ENCODE data around the gene OR52A5. TPM values are rescaled to one million over a fixed set of nuclear protein-coding genes. Genes with fewer than 3 reads are reported as not detected.

The OR52A5 gene
- total RNA-seq, 1 donor from 2014 or later, result not detected

GRCh38 chr11:5115339-5115738 is 22.8 kb downstream of the OR52A5 start:
- DNase-seq, result no peak

DNA sequence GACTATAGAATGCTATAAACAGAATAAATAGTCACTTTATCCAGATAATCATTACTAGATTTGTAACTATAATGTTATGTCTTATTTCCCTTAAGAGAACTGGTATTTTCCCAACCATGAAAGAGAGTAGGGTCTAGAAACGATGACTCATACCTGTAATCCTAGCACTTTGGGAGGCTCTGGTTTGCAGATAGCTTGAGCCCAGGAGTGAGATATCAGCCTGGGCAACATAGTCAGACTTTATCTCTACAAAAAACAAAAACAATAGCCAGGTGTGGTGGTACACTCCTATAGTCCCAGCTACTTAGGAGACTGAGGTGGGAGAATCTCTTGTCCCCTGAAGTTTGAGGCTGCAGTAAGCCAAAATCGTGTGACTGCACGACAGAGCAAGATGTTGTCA is 30.9 kb downstream of the OR52A5 start:
- DNase-seq, result no peak

DNA sequence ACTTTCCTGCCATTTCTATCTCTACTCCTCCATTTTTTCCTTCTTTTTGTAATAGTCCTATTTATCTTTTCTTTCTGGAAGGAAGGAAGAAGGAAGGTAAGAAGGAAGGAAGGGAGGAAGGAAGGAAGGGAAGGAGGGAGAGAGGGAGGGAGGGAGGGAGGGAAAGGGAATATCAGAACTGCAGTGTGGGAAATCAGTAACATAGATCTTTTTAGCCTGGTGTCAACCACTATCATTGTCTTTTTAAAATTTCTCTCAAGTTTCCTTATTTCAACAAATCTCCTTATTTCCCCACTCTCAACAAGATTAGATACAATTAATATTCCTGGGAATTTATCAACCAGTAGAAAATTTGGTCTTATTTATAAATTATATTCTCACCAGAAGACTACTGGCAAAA is 35.1 kb downstream of the OR52A5 start:
- DNase-seq, result no peak

GRCh38 chr11:5102246-5102645 is 35.9 kb downstream of the OR52A5 start:
- no peak for DNase-seq

DNA sequence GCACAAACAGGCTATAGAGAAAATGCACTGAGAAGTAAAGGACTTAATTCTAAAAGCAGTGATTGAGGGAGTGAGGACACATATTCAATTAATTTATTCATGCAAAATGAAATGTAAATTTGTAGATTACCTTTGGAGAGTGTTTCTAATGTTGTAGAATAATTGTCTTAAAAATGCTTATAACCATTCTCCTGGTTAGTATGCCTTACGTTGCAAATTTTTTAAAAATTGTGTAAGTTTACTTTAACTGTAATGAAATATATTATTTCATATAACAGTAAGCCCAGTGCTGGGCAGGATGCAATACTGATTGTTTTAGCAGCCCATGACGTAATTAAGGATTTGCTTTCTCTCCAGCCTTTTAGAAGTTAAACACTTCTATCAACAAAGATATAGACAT is 42.1 kb downstream of the OR52A5 start:
- DNase-seq, result no peak

DNA sequence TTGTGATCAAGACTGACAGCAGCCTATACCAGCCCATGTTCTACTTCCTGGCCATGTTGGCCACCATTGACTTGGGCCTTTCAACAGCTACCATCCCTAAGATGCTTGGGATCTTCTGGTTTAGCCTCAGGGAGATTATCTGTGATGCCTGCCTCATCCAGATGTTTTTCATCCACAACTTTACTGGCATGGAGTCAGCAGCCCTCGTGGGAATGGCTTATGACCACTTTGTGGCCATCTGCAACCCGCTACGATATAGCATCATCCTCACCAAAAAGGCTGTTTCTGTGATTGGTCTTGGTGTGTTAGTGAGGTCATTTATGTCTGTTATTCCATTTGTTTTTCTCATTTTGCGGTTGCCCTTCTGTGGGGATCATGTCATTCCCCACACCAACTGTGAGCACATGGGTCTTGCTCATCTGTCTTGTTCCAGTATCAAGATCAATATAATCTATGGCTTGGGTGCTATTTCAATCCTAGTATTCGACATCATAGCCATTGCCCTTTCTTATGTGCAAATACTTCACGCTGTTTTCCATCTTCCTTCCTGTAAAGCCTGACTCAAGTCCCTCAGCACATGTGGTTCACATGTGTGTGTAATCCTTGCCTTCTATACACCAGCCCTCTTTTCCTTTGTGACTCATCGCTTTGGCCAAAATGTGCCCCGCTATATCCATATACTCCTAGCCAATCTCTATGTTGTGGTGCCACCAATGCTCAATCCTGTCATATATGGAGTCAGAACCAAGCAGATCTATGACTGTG is 45.2 kb downstream of the OR52A5 start:
- no peak for DNase-seq

GRCh38 chr11:5090668-5091067 is 47.5 kb downstream of the OR52A5 start:
- no peak for DNase-seq

DNA sequence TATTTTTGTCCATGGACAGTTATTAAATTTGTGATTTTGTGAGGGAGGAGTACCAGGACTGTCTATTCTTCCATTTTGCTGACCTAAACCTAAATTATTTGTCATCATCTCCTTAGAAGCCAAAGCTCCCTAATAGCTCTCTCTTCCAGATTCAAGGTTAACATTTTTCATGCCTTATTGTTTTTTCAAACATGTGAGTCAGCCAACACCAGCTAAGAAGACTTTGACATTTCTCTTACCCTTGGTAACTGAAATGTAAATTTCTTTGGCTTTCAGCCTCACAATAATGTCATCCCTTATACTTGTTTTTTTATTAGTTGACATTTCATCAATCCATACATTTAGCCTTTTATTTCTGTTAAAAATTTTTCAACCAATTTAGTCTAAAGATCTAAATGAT is 49.6 kb downstream of the OR52A5 start:
- no peak for DNase-seq

DNA sequence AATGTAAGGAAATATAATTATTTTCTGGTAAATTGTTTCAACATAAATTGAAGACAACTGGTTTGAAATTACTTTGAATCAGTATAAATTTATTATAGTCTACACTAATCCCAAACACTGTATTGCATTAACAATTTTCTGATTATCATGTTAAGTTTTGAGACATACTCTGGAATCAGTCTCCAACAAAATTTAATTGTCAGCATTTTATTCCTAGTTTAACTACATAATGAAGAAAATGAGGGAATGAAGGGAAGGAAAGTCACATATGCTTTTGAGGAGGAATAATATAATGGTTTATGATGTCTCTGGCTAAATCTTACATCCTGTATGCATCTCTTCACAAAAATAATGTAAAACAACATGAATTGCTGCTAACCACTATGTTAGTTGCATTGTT is 54.6 kb downstream of the OR52A5 start:
- DNase-seq, result no peak

GRCh38 chr11:5081405-5081804 is 56.8 kb downstream of the OR52A5 start:
- DNase-seq, result no peak

Other genes with a start within 250 kb of the OR52A5 start
- gene OR51A7, start 234.6 kb downstream of the OR52A5 start, total RNA-seq, result not detected in 2 replicates
- not detected in 2 replicates for gene OR51G2, start 219.0 kb downstream of the OR52A5 start, total RNA-seq
- gene OR51G1, start 214.0 kb downstream of the OR52A5 start, total RNA-seq, result not detected in 2 replicates
- not detected in 2 replicates for gene OR51A4, start 190.8 kb downstream of the OR52A5 start, total RNA-seq
- gene OR51A2, start 182.6 kb downstream of the OR52A5 start, total RNA-seq, result not detected in 2 replicates
- gene OR51L1, start 143.5 kb downstream of the OR52A5 start, total RNA-seq, result not detected in 2 replicates
- gene OR52J3, start 91.8 kb downstream of the OR52A5 start, total RNA-seq, result not detected in 2 replicates
- not detected in 2 replicates for gene OR52E2, start 78.7 kb downstream of the OR52A5 start, total RNA-seq
- not detected in 2 replicates for gene OR52E1, start 68.8 kb downstream of the OR52A5 start, total RNA-seq
- not detected in 2 replicates for gene OR52A1, start 16.4 kb upstream of the OR52A5 start, total RNA-seq
- not detected in 2 replicates for gene OR51V1, start 62.3 kb upstream of the OR52A5 start, total RNA-seq
- not detected in 2 replicates for gene HBB, start 88.7 kb upstream of the OR52A5 start, total RNA-seq
- not detected in 2 replicates for gene HBD, start 96.1 kb upstream of the OR52A5 start, total RNA-seq
- not detected in 2 replicates for gene HBG1, start 111.5 kb upstream of the OR52A5 start, total RNA-seq
- not detected in 2 replicates for gene HBG2, start 116.4 kb upstream of the OR52A5 start, total RNA-seq
- gene HBE1, start 131.6 kb upstream of the OR52A5 start, total RNA-seq, result not detected in 2 replicates
- gene OR51B4, start 163.6 kb upstream of the OR52A5 start, total RNA-seq, result not detected in 2 replicates
- gene OR51B2, start 185.9 kb upstream of the OR52A5 start, total RNA-seq, result not detected in 2 replicates
- gene OR51B5, start 205.2 kb upstream of the OR52A5 start, total RNA-seq, result not detected in 2 replicates
- not detected in 2 replicates for gene OR51B6, start 213.2 kb upstream of the OR52A5 start, total RNA-seq
- not detected in 2 replicates for gene OR51M1, start 245.5 kb upstream of the OR52A5 start, total RNA-seq